Transverse colon (tissue), 4 donors: ENCODE results near the gene MRPS6.

Source experiments
- POLR2A ChIP-seq: fragments of 450-650 bp; IDR thresholded peaks from one replicate; pipeline ENCODE4 v1.6.1; 2016; ENCODE audit warnings: antibody characterized with exemption, mild to moderate bottlenecking, moderate library complexity
- POLR2AphosphoS5 ChIP-seq, 3 donors: sonication (generic); formaldehyde crosslinking; IDR thresholded peaks; one replicate each; pipeline ENCODE4 v1.6.1; 2016; ENCODE audit warnings: antibody characterized with exemption in 3 of 3
- TF ChIP-seq, protein P1 (sequence below), 5 experiments: fragments of 200-600 bp in 3 of 5; fragments of 450-650 bp in 2 of 5; sonication (generic) in 3 of 5; IDR thresholded peaks; 1 replicate in 2 of 5; 2 replicates in 3 of 5; pipeline ENCODE4 v1.5.1; 2016 to 2017; ENCODE audit warnings: antibody characterized with exemption in 5 of 5, inconsistent platforms in 3 of 5, mild to moderate bottlenecking in 2 of 5, moderate library complexity in 1 of 5

DNA sequence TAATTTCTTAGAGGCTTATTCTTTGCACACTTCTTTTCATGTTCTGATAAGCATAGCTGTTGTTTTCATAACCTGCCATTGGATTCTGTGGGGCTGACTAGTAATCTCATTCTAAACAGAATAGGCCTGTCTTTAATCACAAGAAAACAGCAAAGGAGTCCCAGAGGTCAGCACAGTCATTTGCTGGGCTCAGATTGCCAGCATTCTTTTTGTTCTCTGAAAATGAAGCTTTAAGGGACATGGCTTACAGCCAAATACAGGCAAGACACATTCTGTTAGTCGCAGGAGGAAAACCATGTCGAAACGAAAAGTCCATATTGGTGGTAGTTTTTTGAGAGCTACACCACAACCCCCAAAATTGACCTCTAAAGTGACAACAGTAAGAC, 75.0 kb downstream of the MRPS6 start:
- TF ChIP-seq POLR2A = no peak
- TF ChIP-seq, protein P1, sequence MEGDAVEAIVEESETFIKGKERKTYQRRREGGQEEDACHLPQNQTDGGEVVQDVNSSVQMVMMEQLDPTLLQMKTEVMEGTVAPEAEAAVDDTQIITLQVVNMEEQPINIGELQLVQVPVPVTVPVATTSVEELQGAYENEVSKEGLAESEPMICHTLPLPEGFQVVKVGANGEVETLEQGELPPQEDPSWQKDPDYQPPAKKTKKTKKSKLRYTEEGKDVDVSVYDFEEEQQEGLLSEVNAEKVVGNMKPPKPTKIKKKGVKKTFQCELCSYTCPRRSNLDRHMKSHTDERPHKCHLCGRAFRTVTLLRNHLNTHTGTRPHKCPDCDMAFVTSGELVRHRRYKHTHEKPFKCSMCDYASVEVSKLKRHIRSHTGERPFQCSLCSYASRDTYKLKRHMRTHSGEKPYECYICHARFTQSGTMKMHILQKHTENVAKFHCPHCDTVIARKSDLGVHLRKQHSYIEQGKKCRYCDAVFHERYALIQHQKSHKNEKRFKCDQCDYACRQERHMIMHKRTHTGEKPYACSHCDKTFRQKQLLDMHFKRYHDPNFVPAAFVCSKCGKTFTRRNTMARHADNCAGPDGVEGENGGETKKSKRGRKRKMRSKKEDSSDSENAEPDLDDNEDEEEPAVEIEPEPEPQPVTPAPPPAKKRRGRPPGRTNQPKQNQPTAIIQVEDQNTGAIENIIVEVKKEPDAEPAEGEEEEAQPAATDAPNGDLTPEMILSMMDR (IDR thresholded peaks at IDR 0.05) = no peak
- no peak for TF ChIP-seq POLR2AphosphoS5 (IDR thresholded peaks at IDR 0.05)
